HL-60/S4 (cell line): ENCODE results near the gene OBSCN.

Experiments
- in situ Hi-C: fragments of 300-500 bp; cut with MboI; formaldehyde crosslinking; loops from 2 replicates; pipeline ENCODE4 v1.14.3; 2022; ENCODE audit warnings: low sequenced_read_pairs

Gene OBSCN

DNA sequence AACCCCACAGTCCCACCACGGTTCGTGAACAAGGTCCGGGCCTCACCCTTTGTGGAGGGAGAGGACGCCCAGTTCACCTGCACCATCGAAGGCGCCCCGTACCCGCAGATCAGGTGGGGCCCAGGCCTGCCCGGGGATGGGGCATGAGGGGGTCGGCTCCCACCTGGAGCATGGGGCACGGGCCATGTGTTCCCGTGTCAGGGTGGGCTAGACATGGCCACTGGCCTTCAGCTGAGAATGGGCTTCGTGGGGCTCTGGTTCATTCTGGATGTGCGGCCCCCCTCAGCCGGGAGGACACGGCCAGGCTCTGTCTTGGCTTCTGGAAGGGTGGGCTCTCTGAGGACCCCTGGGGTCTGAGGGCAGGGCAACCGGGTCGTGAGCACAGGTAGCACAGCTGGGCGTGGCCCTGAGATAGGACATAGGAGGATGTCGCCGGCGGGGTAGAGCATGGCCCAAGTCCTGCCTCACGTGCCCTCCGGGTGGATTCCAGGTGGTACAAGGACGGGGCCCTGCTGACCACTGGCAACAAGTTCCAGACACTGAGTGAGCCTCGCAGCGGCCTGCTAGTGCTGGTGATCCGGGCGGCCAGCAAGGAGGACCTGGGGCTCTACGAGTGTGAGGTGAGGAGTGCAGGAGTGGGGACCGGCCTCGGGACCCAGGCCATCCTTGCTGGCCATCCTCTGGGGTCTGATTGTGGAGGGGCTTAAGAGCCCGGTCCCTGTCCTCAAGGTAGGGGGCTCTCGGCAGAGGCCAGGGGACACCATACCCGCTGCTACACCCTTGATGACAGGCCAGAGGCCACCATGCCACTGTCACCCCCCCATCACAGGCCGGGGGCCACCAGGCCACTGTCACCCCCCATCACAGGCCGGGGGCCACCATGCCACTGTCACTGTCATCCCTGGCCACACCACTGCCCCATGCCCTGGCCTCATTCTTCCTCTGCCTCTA lies 143.3 kb downstream of the OBSCN start:
- in situ Hi-C loops = no loop called here

DNA sequence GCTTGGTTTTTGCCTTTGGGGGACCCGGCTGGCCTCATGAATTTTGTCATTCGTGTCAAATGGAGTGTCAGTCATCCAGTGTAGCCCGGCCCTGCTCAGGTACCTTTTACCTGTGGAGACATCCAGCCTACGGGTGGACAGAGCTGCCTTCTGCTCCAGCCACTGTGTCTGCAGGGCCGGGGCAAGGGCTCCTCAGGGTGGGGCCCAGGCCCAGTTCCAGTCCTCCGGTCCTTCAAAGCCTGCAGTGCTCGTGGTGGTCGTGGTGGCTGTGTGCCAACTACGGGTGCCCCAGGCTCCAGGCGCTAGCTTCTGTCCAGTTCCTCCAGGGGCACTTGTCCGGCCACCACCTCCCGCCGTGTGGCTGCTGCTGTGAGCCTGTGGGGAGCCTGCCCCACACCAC lies 144.0 kb downstream of the OBSCN start:
- in situ Hi-C loops = no loop called here

DNA sequence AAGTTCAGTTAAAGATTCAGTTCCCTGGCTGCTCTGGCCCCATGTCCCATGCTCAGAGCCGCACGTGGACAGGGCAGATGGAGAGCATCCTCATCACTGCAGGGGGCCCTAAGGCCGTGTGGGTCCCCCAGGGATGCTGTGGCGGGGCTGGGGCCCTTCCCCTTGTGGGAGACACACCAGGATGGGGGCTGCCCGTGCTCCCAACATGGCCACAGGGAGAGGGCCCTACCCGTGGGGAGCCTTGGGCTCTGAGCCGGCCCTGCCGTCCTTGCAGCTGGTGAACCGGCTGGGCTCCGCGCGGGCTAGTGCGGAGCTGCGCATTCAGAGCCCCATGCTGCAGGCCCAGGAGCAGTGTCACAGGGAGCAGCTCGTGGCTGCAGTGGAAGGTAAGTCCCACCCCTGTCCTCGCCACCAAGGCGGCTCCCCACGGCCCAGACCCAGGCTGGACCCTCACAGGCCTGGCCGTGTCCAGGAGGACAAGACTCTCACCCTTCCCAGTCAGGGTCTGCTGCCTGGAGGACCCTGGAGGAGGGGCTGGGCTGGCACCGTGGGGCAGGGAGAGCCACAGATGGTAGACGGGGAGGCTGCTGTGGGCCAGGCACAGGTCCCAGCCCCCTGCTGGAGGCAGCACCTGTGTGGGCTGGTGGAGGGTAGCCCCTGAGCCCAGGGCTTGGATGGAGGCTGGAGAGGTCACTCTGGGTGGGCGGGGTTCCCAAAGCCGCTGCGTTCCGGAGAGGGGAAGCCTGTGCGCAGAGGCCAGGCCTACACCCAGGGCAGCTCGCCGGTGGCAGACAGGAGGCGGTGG lies 145.0 kb downstream of the OBSCN start:
- in situ Hi-C loops = no loop called here

DNA sequence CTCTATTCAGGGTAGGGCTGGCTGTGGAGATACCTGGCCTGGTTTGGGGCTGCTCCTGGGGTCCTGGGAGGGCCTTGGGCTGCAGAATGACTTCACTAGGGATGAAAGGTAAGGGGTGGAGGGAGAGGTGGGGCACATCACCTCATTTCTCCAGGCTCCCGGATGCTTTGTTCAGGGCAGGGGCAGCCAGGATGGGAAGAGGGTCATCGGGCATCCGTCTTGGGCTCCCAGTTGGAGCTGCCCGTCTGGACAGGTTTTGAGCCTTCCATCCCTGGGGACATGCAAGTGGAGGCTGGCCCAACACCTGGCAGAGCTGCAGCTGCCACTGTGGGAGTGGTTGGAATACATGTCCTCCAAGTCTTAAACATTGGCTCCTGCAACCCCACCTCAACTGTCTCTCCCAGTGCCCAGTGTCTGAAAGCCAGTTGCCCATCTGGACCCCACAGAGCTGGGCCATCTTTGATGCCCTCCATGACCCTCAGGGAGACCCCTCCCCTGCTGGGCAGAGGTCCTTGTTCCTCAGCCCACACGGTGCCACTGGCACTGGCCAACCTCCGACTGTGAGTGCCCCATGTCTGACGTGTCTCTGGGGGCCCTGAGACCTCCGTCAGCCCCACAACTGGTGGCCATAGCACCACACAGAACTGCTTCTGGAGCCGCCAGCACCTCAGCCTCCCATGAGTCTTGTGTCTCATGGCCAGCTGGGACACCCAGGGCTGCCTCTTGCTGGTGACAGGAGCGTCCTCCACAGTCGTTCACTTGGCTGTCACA lies 145.9 kb downstream of the OBSCN start:
- in situ Hi-C loops = no loop called here

DNA sequence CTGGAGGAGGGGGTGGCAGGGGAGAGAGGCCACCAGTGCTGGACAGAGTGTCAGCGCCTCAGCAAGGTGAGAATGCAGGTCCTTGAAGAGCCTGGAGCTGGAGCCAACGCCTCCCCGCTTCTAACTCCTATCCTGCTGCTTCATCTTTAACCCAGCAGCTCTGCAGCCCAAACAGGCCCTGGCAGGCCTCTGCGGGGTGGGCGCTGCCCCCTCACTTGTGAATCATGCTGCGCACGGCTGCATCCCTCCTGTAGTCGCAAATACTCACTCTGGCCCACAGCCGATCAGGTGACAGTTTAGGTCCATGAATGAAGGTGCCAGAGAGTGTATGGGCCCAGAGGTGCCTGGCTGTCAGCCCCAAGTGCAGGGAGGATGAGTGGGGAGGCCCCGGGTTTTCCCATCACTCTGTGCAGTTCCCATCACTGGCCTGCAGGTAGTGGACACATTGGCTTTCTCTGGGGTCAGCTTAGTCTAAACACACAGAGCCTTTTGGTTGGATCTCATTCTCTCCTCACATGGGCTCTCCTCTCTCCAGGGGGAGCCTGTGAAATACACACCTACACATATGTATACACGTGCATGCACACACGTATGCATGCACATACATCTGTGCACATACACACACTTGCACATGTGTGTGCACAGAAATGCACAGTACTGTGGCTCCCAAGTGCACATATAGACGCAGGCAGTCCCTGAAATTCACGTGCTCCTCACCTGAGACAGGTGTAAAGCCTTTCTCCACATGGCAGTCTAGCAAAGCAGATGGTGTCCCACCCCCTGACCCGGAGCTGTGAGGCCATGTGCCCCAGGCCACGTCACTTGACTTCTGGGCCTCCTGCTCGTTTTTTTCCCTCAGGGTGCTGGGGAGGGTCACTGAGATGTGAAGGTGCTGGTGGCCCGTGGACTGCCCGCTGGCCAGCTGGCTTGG lies 146.8 kb downstream of the OBSCN start:
- in situ Hi-C loops = no loop called here

DNA sequence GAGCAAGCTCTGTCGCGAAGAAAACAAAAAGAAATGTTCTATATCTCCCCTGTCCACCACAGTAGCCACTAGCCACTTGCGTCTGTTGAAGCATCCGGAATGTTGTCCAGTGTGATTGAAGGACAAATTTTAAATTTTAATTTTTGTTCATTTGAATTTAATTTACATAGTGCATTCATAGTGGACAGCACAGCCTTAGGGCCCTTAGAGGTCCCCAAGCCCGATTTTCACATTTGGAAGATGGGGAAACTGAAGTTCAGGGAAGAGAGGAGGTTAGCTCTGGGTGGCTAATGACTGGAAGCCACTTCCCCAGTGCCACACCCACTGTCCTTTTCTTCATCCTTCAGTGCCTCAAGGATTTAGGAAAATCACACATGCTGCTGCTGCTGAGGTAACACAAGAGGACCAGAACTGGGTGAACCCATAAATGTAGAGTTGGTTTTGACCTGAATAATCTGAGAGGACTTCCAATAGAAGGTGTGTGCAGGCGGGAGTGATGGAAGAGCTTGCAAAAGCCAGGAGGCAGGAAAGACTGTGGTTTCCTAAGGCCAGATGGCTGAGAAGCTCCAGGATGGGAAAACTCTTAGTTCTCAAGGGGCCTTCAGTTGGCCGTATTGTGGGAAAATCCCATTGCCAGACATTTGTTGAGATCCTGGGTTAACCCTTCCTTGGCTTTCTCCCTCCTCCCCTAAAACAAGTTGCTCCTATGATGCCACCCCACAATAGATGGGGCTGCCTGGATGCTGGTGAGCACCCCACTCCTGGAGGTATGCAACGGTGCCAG lies 149.2 kb downstream of the OBSCN start:
- in situ Hi-C loops = no loop called here

DNA sequence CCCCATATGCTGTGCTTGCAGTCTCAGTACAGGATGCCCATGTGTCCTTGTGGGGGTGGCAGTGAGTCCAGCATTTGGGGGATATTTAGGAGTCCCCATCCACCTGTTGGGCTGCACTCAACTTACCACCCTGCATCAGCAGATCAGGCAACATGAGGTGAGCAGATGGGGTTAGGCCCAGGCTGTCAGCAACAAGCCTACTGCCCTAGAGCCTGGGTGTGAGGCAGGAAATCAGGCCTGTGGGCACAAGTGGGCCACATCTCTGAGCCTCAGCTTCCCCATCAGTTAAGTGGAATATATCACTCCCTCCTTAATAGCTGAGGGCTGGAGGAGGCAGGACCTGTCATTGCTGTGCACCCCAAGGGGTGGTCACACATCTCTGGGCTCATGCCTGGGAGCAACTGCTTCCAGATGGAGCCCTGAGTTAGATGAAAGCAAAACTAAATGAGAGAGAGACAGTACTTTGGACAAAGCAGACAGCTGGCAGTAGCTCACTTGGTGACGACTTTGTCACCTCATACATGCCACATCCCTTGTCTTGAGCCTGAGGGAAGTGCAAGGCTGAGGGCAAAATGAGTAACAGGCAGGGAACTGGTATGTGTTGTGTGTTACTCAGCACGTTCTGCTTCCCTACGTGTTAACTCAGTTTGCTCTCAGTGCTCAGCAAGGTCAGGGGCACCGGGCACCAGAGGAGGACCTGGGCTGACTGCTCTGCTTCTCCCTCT lies 150.4 kb downstream of the OBSCN start:
- in situ Hi-C loops = no loop called here

DNA sequence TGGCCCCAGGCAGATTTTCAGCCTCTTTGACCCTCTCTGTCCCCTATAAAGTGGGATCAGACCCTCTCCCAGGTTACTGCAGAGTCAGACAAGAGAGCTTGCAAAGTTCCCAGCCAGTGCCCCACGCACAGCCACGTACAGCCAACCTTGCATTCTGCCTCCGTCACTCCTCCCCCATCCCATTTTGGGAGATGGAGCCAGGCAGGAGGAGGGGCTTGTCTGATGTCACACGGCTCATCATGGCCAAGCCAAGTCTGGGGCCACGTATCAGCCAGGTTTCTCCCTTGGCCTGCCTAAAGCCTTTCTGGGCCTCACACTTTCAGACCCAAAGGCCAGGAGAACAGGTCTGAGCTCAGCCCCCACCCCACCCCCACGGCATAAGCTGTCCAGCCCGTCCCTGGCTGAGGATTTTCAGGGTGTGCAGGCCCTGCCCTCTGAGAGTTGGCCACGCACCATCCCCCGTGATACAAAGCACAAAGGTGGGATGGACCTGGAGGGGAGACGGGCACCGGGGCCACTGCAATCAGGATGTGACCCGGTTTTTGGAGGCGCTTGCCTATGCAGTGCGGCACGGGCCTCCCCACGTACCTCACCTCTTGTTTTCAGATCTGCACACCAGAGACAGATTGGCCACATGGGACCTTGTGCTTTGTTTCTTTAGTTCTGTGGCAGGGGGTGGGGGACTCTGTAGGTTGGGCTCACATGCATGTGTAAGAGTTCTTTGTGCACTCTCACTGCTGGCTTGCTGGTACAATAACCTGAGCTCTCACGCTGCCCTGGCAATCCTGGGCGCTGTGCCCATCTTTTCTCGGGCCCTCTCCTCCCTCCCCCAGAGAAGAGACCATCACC lies 151.1 kb downstream of the OBSCN start:
- in situ Hi-C loops = no loop called here

DNA sequence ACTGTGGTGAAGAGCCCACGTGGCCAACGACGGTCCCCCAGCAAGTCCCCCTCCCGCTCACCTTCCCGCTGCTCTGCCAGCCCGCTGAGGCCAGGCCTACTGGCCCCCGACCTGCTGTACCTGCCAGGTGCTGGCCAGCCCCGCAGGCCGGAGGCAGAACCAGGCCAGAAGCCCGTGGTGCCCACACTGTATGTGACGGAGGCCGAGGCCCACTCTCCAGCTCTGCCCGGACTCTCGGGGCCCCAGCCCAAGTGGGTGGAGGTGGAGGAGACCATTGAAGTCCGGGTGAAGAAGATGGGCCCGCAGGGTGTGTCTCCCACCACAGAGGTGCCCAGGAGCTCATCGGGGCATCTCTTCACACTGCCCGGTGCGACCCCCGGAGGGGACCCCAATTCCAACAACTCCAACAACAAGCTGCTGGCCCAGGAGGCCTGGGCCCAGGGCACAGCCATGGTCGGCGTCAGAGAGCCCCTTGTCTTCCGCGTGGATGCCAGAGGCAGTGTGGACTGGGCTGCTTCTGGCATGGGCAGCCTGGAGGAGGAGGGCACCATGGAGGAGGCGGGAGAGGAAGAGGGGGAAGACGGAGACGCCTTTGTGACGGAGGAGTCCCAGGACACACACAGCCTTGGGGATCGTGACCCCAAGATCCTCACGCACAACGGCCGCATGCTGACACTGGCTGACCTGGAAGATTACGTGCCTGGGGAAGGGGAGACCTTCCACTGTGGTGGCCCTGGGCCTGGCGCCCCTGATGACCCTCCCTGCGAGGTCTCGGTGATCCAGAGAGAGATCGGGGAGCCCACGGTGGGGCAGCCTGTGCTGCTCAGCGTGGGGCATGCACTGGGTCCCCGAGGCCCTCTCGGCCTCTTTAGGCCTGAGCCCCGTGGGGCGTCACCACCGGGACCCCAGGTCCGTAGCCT lies 152.0 kb downstream of the OBSCN start:
- in situ Hi-C loops = no loop called here

DNA sequence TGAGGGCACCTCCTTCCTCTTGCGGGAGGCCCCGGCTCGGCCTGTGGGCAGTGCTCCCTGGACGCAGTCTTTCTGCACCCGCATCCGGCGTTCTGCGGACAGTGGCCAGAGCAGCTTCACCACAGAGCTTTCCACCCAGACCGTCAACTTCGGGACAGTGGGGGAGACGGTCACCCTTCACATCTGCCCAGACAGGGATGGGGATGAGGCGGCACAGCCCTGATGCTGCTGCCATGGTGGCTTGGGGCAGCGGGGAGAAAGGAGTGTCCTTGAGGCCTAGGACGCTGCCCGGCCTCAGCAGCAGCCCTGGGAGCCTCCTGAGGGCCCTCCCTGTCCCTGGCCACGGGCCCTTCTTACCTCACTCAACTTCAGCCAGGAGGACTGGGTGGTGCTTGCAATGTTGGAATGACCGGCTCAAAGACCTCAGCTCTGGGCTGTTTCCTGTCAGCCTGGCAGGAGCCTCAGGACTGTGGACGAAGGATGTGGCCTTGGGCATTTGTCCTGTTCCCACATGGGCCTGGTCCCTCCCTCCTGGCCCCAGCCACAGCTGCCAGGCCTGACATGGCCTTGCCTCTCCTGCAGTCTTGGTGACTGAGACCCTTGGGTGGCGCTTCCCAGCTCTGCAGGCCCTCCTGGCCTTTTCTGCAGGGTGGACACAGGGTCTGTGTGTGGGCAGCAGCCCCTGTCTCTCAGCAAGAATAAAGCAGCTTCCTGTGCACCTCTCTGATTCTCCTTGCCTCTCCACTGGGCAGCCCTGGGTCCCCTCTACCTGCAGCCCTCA lies 152.9 kb downstream of the OBSCN start:
- in situ Hi-C loops = no loop called here

DNA sequence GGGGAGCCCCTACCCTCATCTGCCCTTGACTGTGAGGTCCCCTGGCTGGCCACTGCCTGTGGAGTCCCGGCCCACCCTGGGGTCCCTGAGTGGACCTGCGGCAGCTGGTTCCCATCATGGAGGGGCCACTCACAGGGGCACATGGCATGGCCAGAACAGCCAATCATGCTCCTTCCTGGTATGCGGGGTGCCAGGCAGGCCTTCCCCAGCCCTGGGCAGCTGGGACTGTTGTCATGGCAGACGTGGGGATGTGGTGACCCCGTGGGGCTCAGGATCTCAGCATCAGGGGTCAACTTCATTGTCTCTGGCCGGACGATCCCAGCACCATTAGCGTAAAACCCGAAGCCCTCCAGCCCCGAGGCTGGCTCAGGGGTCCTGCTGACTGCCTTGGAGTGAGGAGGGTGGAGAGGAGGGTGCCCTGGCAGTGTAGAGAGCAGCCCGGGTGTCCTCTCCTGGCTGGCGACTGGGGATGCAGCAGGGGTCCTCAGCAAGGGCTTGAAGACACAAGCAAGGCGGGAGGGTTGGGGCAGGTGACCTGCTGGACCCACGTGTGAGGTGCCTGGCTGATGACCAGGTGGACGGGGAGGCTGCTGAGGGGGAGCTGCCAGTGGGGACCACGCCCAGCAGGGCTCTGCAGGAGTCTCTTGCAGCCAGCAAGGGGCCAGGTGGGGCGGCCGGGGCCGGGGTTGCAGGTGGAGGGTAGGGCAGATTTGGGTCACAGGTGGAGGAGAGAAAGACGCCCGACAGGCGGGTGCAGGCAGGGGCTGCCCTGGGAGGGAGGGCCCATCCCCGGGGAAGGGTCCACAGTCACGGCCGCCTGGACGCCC lies 153.7 kb downstream of the OBSCN start:
- in situ Hi-C loops = no loop called here

DNA sequence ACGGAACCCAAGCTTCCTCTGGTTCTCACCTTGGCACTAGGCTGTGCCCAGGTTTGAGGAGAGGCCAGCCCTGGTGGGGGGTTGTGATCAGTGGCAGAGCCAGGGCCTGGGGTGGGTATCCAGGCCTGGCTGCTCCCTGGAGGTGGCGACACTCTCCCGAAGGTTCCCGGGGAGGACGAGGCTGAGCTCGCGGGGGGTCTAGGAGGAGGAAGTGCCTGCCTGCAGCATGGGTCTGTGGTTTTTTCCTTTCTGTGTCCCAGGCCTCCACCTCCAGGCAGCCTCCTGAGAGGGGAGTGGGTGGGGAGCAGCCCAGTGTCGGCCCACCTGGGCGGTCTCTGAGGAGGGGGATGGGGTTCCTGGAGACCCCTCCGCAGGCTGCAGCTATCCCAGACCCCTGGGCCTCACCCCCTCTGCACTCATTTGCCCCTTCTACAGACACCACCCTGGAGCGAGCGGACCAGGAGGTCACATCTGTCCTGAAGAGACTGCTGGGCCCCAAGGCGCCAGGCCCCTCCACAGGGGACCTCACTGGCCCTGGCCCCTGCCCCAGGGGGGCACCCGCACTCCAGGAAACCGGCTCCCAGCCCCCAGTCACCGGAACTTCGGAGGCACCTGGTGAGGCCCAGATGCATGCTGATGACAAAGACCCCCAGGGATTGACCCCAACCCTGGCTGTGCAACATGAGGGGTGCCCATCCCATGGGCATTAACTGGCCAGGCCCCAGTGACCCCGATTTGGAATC lies 154.5 kb downstream of the OBSCN start:
- in situ Hi-C loops = no loop called here

DNA sequence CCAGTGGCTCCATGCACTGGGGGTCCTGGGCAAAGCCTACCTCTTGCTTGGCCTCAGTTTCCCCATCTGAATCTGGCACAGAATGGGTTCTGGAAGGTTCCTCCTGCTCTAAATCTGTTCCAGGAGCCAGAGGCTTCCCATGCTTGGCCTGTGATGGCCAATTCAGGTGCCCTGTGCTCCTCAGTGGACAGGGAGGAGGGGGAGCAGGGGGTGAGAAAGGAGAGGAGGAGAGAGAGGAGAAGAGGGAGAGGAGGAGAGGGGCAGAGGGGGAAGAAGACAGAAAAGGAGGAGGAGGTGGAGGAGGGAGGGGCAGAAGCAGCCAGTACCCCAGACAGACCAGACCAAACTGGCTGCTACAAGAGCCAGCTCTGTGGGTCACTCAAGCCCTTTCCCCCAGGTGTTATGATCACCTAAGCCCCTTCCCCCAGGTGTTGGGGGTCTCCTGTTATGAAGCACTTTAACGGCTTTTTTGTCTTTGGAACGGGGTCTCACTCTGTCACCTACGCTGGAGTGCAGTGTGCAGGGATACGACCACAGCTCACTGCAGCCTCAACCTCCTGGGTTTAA lies 155.1 kb downstream of the OBSCN start:
- in situ Hi-C loops = no loop called here

DNA sequence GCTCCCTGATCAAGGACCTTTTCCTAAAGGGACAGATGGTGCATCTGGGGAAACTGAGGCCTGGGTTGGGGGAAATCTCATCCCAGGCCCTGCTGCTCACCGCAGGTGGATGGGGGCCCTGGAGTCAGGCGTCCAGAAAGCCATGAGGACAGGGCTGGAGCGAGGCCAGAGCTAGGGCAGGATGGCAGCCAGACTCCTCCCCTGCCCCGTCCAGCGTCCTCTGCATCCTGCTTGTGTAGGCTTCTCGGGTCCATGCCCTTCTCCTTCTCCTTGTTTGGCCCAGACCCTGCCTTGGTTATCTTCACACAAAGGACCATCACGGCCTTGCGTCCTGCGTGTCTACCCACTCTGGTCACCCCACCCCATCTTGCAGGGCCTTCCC lies 155.8 kb downstream of the OBSCN start:
- in situ Hi-C loops = no loop called here
